Mucosa of descending colon (tissue), 3 donors: Measurements from ENCODE around the gene STMN1. TPM values are rescaled to one million over a fixed set of nuclear protein-coding genes. Genes with fewer than 3 reads are reported as not detected.

Experiments
- ATAC-seq: fragments of 200-7000 bp; cut with Tn5 transposase; one replicate; pipeline ENCODE4 v1.9.1; 2020; ENCODE audit warnings: mild to moderate bottlenecking, moderate library complexity
- DNase-seq, 3 donors: peaks; one replicate each; pipeline ENCODE4 v3.0.0-alpha.2; 2020
- H3K36me3 ChIP-seq: fragments of 200-600 bp; one replicate; pipeline ENCODE4 v1.8.0; 2021; ENCODE audit warnings: low read depth, mild to moderate bottlenecking
- H3K4me1 ChIP-seq: fragments of 200-600 bp; one replicate; pipeline ENCODE4 v1.8.0; 2021; ENCODE audit warnings: low read depth, mild to moderate bottlenecking
- H3K4me3 ChIP-seq: fragments of 200-600 bp; one replicate; pipeline ENCODE4 v1.8.0; 2021; ENCODE audit warnings: mild to moderate bottlenecking
- H3K9me3 ChIP-seq: fragments of 200-600 bp; one replicate; pipeline ENCODE4 v1.8.0; 2021; ENCODE audit warnings: mild to moderate bottlenecking
- CTCF ChIP-seq: fragments of 200-600 bp; IDR thresholded peaks from one replicate; pipeline ENCODE4 v1.8.0; 2022; ENCODE audit warnings: antibody characterized with exemption, mild to moderate bottlenecking
- intact Hi-C, 2 donors: fragments of 100-400 bp; cut with DNase I in 1 of 2; cut with micrococcal nuclease in 1 of 2; formaldehyde crosslinking; loops; one replicate each; pipeline versions ENCODE4 v1.11.0 to v1.11.1; 2022; cut with DNase I, micrococcal nuclease
- total RNA-seq, 3 donors: library from RNA; stranded (reverse); fragmentation: NEBNext Ultra II Directional in 2 of 3; extraction: Animal tissue kit (Norgen Biotek cat#: 25700) in 2 of 3; gene quantifications; one replicate each; pipeline versions ENCODE4 v1.2.1 to v1.2.4, GENCODE V29; 2021 to 2023
- donor health status: DM: no; HTN: no; CAD: no; lungs with moderate emphysema.
- donor health status: DM: no; HTN: no; CAD: no.
- donor health status: DM: no; HTN: yes; CAD: no.

STMN1 gene
- total RNA-seq, 3 donors from 2014 or later: 32.6 to 103 (median 52.6) TPM

GRCh38 chr1:25914074-25914995 is 8.1 kb upstream of the STMN1 start:
- TF ChIP-seq CTCF: no peak
- Histone ChIP-seq H3K9me3 (no peaks in the 10 kb centered on the region), H3K36me3 (no peaks in the 10 kb centered on the region), H3K4me3 (no peak overlapping the region), H3K4me1 (no peaks in the 10 kb centered on the region)
- DNase-seq (no peak), ATAC-seq (no peak)
- intact Hi-C loops: no loop called here

- Histone ChIP-seq H3K4me3 (no peak overlapping the region), H3K36me3 (no peaks in the 10 kb centered on the region), H3K9me3 (no peaks in the 10 kb centered on the region), H3K4me1 (no peaks in the 10 kb centered on the region)
- ATAC-seq (no peak), DNase-seq (no peak)
- intact Hi-C loops: no loop called here
- TF ChIP-seq CTCF: no peak
These were observed 7.0 kb upstream of the STMN1 start for GRCh38 chr1:25913206-25913605.

GRCh38 chr1:25912076-25912831 is 6.0 kb upstream of the STMN1 start:
- no peak for TF ChIP-seq CTCF
- no peaks in the 10 kb centered on the region for H3K36me3 ChIP-seq
- DNase-seq (no peak), ATAC-seq (no peak)
- intact Hi-C loops: no loop called here
- H3K9me3 ChIP-seq: no peaks in the 10 kb centered on the region
- H3K4me3 ChIP-seq: no peak overlapping the region
- H3K4me1 ChIP-seq: no peaks in the 10 kb centered on the region

- Histone ChIP-seq H3K36me3 (no peaks in the 10 kb centered on the region), H3K4me3 (no peak overlapping the region), H3K4me1 (no peaks in the 10 kb centered on the region), H3K9me3 (no peaks in the 10 kb centered on the region)
- TF ChIP-seq CTCF: no peak
- DNase-seq (no peak), ATAC-seq (no peak)
- intact Hi-C loops: no loop called here
These were observed 4.9 kb upstream of the STMN1 start for GRCh38 chr1:25911162-25911561.

- Histone ChIP-seq H3K9me3 (no peaks in the 10 kb centered on the region), H3K36me3 (no peaks in the 10 kb centered on the region), H3K4me1 (no peaks in the 10 kb centered on the region), H3K4me3 (no peak overlapping the region)
- DNase-seq (no peak), ATAC-seq (no peak)
- TF ChIP-seq CTCF: no peak
- intact Hi-C loops: no loop called here
These were observed 2.8 kb upstream of the STMN1 start for GRCh38 chr1:25909040-25909439.
